B cell (primary cell): ENCODE measurements around the gene TSKU.

Experiments
- EZH2 ChIP-seq: IDR thresholded peaks from 2 replicates; pipeline ENCODE4 v1.6.1; 2012; ENCODE audit warnings: borderline replicate concordance, low read depth, mild to moderate bottlenecking, moderate library complexity, low read length; ENCODE audit not compliant: insufficient read depth, poor library complexity, severe bottlenecking
- TF ChIP-seq, protein P1 (sequence below): fragments of 200-600 bp; IDR thresholded peaks from one replicate; pipeline ENCODE4 v1.8.0; 2022; ENCODE audit warnings: antibody characterized with exemption, mild to moderate bottlenecking

DNA sequence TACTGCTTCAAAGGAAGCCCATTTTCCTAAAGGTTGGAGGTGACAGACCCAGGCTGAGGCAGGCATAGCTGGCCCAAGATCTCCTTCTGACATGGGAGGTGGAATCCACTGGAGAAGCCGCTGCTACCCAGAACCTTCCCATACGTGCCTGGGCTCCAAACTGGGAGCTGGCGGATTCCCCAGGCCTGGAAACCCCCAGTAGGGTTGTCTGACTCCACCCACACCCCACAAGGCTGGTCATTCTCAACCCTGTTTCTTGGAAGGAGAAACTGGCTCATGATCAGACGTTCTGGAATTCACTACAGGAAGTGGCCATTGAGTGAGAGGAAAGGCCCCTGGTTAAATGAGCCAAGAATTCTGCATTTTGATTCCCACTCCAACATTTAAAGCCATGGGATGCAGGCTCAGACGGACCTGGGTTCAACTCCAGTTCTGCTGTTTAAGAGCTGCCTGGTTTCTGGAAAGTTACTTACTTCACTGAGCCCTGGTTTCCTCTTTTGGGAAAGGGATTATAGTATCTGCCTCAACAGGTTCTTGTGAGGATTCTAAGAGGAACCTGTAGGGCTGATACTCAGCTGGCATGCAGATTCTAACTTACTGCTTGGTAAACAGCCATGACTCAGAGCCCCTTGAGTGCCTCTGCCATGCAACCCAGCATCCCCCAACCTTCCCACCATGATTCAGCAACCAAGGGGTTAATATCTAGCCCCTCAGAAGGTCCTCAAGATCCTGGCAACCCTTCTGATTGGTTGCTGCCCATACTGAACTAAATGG lies 19.4 kb upstream of the TSKU start:
- TF ChIP-seq, protein P1, sequence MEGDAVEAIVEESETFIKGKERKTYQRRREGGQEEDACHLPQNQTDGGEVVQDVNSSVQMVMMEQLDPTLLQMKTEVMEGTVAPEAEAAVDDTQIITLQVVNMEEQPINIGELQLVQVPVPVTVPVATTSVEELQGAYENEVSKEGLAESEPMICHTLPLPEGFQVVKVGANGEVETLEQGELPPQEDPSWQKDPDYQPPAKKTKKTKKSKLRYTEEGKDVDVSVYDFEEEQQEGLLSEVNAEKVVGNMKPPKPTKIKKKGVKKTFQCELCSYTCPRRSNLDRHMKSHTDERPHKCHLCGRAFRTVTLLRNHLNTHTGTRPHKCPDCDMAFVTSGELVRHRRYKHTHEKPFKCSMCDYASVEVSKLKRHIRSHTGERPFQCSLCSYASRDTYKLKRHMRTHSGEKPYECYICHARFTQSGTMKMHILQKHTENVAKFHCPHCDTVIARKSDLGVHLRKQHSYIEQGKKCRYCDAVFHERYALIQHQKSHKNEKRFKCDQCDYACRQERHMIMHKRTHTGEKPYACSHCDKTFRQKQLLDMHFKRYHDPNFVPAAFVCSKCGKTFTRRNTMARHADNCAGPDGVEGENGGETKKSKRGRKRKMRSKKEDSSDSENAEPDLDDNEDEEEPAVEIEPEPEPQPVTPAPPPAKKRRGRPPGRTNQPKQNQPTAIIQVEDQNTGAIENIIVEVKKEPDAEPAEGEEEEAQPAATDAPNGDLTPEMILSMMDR = no peak
- no peak for TF ChIP-seq EZH2
